ENCODE data around the gene GBX2. TPM values are rescaled to one million over a fixed set of nuclear protein-coding genes. Genes with fewer than 3 reads are reported as not detected.

The GBX2 gene
- total RNA-seq, 1 donor from 2014 or later: not detected

DNA sequence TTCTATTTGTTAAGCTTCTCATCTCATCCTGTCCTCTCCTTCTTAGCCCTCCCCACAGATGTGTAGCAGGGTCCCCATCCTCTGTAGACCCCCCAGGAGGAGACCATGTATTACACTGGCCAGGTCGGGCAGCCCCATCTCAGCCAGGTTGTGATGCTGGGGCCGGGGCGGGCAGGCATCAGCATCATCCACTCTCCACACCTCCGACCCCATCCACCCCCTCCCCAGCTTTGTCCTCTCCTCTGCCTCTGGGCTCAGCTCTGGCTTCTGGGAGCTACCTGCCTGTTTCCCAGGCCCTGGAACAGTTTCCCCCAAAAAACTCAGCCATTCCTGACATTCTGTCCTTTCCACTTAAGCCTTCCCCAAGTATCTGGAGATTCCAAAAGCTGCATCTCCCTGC is 49.2 kb downstream of the GBX2 start:
- intact Hi-C loops (cut with DNase I): no loop called here
- Histone ChIP-seq H3K27me3 (ENCODE audit: low read depth) (no peaks in the 10 kb centered on the region), H3K9me3 (no peaks in the 10 kb centered on the region), H3K36me3 (peaks cover 3% of the 10 kb centered on the region), H3K4me3 (no peak overlapping the region), H3K27ac (no peak overlapping the region), H3K4me1 (no peaks in the 10 kb centered on the region)
- ATAC-seq (no peak), DNase-seq (no peak)
- TF ChIP-seq, protein P1, sequence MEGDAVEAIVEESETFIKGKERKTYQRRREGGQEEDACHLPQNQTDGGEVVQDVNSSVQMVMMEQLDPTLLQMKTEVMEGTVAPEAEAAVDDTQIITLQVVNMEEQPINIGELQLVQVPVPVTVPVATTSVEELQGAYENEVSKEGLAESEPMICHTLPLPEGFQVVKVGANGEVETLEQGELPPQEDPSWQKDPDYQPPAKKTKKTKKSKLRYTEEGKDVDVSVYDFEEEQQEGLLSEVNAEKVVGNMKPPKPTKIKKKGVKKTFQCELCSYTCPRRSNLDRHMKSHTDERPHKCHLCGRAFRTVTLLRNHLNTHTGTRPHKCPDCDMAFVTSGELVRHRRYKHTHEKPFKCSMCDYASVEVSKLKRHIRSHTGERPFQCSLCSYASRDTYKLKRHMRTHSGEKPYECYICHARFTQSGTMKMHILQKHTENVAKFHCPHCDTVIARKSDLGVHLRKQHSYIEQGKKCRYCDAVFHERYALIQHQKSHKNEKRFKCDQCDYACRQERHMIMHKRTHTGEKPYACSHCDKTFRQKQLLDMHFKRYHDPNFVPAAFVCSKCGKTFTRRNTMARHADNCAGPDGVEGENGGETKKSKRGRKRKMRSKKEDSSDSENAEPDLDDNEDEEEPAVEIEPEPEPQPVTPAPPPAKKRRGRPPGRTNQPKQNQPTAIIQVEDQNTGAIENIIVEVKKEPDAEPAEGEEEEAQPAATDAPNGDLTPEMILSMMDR (IDR thresholded peaks at IDR 0.05): no peak

DNA sequence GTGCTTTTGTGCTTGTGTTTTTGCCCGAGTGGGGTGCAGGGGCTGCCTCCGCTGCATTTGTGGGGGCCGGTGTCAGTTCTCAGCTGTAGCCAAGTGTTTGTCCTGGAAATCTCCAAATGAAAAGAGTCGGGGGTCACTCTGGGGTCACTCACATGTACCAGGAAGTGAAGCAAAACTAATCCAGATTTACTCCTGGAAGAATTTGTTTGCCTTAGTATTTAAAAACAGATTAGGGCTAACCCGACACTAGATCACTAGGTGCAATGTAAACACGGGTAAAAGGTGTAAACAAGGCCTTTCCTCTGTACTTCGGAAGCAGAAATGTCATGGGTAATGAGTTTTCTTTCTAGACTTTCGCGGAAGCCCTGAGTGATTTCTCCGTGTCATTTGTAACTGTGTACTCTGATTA is 50.3 kb downstream of the GBX2 start:
- H3K4me1 ChIP-seq: no peaks in the 10 kb centered on the region
- intact Hi-C loops (cut with DNase I): no loop called here
- DNase-seq (no peak), ATAC-seq (no peak)
- H3K27ac ChIP-seq: no peak overlapping the region
- H3K4me3 ChIP-seq: no peak overlapping the region
- H3K27me3 ChIP-seq (ENCODE audit: low read depth): no peaks in the 10 kb centered on the region
- TF ChIP-seq, protein P1 (IDR thresholded peaks at IDR 0.05): no peak
- no peaks in the 10 kb centered on the region for H3K9me3 ChIP-seq
- H3K36me3 ChIP-seq: no peaks in the 10 kb centered on the region

DNA sequence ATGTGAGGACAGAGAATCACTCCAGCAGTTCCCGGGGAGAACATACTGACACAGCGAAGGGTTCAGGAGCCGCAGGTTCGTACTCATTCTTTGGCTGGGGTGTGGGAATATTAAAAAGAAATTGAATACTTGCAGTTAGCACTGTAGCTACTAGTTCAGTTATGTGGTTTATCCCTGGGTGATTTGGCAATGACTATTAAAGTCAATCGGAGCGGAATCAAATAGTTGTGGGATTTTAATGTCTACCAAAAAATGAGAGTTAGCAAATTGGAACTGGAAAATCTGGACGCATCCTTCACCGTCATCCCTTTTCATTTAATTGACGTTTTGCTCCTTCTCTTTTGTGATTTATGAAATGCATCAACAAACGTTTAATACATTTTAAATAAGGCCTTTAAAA is 50.8 kb downstream of the GBX2 start:
- Histone ChIP-seq H3K27me3 (ENCODE audit: low read depth) (no peaks in the 10 kb centered on the region), H3K27ac (no peak overlapping the region), H3K4me3 (no peak overlapping the region), H3K36me3 (no peaks in the 10 kb centered on the region), H3K9me3 (no peaks in the 10 kb centered on the region), H3K4me1 (no peaks in the 10 kb centered on the region)
- no peak for ATAC-seq
- DNase-seq: no peak
- intact Hi-C loops (cut with DNase I): no loop called here
- TF ChIP-seq, protein P1 (IDR thresholded peaks at IDR 0.05): no peak

Other genes starting within 250 kb of the GBX2 start
- not detected for gene ASB18, start 96.0 kb upstream of the GBX2 start, total RNA-seq